Measurements from ENCODE around the gene PLXND1.

Gene PLXND1

DNA sequence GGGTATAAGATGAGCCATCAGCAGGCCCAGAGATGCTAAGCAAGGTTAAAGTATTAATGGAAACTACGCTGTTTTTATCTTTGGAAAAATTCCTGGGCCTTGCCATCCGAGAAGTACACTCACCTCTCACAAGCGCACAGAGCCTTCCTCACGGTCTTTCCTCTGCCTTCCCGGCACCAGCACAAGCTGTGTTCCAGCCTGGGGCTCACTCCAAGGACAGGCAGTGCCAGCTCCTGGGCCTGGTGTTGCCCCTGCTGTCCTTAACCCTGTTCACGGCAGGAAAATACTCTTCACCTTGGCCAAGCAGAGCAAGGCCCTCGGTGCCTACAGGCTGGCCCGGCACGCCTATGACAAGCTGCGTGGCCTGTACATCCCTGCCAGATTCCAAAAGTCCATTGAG lies 92.4 kb downstream of the PLXND1 start:
- Mint-ChIP-seq H3K36me3 (ENCODE audit: low read depth) (peaks cover 4% of the 10 kb centered on the region), H3K4me3 (no peak overlapping the region), H3K27ac (no peak overlapping the region), H3K27me3 (no peaks in the 10 kb centered on the region), H3K9me3 (no peaks in the 10 kb centered on the region), H3K4me1 (ENCODE audit: low read depth) (no peaks in the 10 kb centered on the region)

DNA sequence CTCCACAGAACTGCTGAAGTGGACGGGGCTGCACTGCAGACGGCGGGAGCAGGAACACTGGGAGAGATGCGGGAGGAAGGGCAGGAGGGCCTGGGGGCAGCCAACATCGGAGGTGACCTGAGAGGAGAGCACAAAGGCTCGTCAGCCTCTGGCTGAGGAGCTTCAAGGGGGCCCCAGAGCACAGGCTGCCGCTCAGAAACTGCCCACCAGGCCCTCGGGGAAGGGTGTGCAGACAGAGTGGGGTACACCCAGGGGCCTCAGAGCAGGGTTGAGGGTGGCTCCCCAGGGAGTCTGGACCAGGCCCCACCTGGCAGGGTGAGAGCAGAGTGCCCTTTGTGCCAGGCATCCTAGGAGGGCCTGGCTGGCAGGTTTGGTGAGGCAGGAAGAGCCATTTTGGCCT lies 92.8 kb downstream of the PLXND1 start:
- Mint-ChIP-seq H3K36me3 (ENCODE audit: low read depth) (peaks cover 4% of the 10 kb centered on the region), H3K9me3 (no peaks in the 10 kb centered on the region), H3K27ac (no peak overlapping the region), H3K4me1 (ENCODE audit: low read depth) (no peaks in the 10 kb centered on the region), H3K4me3 (no peak overlapping the region), H3K27me3 (no peaks in the 10 kb centered on the region)

DNA sequence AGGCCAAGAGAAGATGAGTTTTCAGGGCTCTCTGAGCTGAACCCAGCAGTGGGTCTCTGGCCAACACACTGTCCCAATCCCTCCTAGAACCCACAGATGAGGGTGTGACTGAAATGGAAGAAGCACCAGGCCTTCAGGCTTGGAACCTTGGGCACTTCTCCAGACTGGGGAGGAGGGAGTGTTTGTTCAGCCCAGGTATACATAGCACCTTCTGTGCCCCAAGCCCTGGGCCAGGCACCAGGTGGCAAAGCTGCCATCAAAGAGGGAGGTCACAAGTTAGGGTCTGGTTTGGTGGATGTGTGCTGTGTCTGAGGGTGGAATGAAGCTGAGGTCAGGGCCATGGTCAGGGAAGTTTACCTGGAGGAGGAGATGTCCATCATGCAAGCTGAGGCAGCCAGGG lies 93.9 kb downstream of the PLXND1 start:
- H3K4me3 Mint-ChIP-seq, result no peak overlapping the region
- no peaks in the 10 kb centered on the region for H3K9me3 Mint-ChIP-seq
- H3K27ac Mint-ChIP-seq, result no peak overlapping the region
- H3K36me3 Mint-ChIP-seq (ENCODE audit: low read depth), result peaks cover 4% of the 10 kb centered on the region
- H3K27me3 Mint-ChIP-seq, result no peaks in the 10 kb centered on the region
- no peaks in the 10 kb centered on the region for H3K4me1 Mint-ChIP-seq (ENCODE audit: low read depth)

- no peak overlapping the region for H3K4me3 Mint-ChIP-seq
- no peak overlapping the region for H3K27ac Mint-ChIP-seq
- peaks cover 8% of the 10 kb centered on the region for H3K36me3 Mint-ChIP-seq (ENCODE audit: low read depth)
- no peaks in the 10 kb centered on the region for H3K9me3 Mint-ChIP-seq
- no peaks in the 10 kb centered on the region for H3K27me3 Mint-ChIP-seq
- H3K4me1 Mint-ChIP-seq (ENCODE audit: low read depth), result no peaks in the 10 kb centered on the region
Observed at GRCh38 chr3:129507181-129507831, 99.2 kb downstream of the PLXND1 start.

DNA sequence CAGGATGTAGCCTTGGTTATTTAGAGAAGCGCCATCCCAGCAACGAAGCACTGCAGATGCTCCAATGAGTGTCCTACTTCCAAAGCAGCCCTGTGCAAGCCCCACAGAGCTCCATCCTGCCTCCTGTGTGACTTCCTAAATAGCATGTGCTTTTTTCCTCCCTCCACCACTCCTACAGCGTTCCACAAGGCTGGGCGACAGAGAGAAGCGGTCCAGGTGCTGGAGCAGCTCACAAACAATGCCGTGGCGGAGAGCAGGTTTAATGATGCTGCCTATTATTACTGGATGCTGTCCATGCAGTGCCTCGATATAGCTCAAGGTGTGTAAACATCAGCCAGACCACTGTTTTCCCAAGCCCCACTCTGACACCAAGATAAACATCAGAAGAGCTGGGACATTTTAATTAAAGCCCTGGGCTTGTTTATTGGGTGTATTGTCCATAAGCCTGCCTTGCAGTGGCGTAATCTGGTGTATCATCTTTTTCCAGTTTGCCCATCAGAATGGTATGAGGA lies 100.2 kb downstream of the PLXND1 start:
- Mint-ChIP-seq H3K27ac (no peak overlapping the region), H3K4me1 (ENCODE audit: low read depth) (no peaks in the 10 kb centered on the region), H3K36me3 (ENCODE audit: low read depth) (peaks cover 6% of the 10 kb centered on the region), H3K4me3 (no peak overlapping the region), H3K27me3 (no peaks in the 10 kb centered on the region), H3K9me3 (no peaks in the 10 kb centered on the region)

DNA sequence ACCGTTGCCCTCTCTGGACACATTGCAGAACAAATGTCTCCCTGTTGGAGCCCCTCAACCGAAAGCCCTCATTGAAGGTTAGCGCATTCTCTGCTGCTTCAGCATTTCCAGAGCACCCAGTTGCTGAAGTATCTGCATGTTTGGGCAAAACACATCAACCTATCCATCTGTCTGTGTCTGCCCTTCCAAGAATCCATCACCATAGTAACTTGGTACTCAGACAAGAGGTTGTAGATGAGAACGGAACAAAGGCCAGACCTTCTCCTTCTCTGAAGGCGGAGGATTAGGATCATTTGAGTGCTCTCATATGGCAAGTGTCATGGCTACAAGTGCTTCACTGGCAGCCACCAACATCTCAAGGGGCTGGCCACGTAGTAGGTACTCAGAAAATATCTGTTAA lies 101.1 kb downstream of the PLXND1 start:
- no peaks in the 10 kb centered on the region for H3K9me3 Mint-ChIP-seq
- no peak overlapping the region for H3K27ac Mint-ChIP-seq
- H3K27me3 Mint-ChIP-seq, result no peaks in the 10 kb centered on the region
- H3K4me3 Mint-ChIP-seq, result no peak overlapping the region
- peaks cover 6% of the 10 kb centered on the region for H3K36me3 Mint-ChIP-seq (ENCODE audit: low read depth)
- no peaks in the 10 kb centered on the region for H3K4me1 Mint-ChIP-seq (ENCODE audit: low read depth)

Measured in stimulated activated naive CD8-positive, alpha-beta T cell treated with anti-CD3 and anti-CD28 coated beads, Interleukin-15, Interleukin-2, amounts not matched to agents 100 ng/mL and 50 ng/mL, for 24 hours (primary cell).